Mesenchymal stem cell (in vitro differentiated cells and primary cell): Measurements from ENCODE around the gene MMP24.

Experiments
- DNase-seq: peaks from one replicate; pipeline ENCODE4 v3.0.0-alpha.2; 2013
- H2AFZ ChIP-seq: one replicate; pipeline ENCODE4 v1.6.1; 2013; ENCODE audit warnings: low read depth, mild to moderate bottlenecking, control low read depth, inconsistent platforms, low read length, moderate library complexity
- H2AK5ac ChIP-seq: 2 replicates; pipeline ENCODE4 v1.6.1; 2013; ENCODE audit warnings: low read length, moderate library complexity, mild to moderate bottlenecking, inconsistent platforms; ENCODE audit not compliant: severe bottlenecking
- H2BK120ac ChIP-seq: one replicate; pipeline ENCODE4 v1.6.1; 2013; ENCODE audit warnings: low read depth, mild to moderate bottlenecking, inconsistent platforms, low read length, moderate library complexity
- H2BK12ac ChIP-seq, 2 experiments: one replicate each; pipeline ENCODE4 v1.6.1; 2013; ENCODE audit warnings: inconsistent platforms in 2 of 2, low read length in 2 of 2, mild to moderate bottlenecking in 2 of 2, moderate library complexity in 2 of 2, control low read depth in 1 of 2
- H2BK15ac ChIP-seq: one replicate; pipeline ENCODE4 v1.6.1; 2013; ENCODE audit warnings: mild to moderate bottlenecking, low read depth, inconsistent platforms; ENCODE audit not compliant: poor library complexity, severe bottlenecking
- H2BK5ac ChIP-seq: 2 replicates; pipeline ENCODE4 v1.6.1; 2013; ENCODE audit warnings: low read depth, mild to moderate bottlenecking, low read length, control low read depth, inconsistent platforms; ENCODE audit not compliant: poor library complexity, severe bottlenecking
- H3K14ac ChIP-seq, 2 experiments: one replicate each; pipeline ENCODE4 v1.6.1; 2013; ENCODE audit warnings: inconsistent platforms in 2 of 2, low read length in 2 of 2, control low read depth in 1 of 2, mild to moderate bottlenecking in 1 of 2, moderate library complexity in 1 of 2
- H3K18ac ChIP-seq, 2 experiments: one replicate each; pipeline ENCODE4 v1.6.1; 2013; ENCODE audit warnings: inconsistent platforms in 2 of 2, low read length in 2 of 2, control low read depth in 1 of 2, low read depth in 1 of 2, mild to moderate bottlenecking in 1 of 2
- H3K23ac ChIP-seq, 2 experiments: one replicate each; pipeline ENCODE4 v1.6.1; 2013; ENCODE audit warnings: inconsistent platforms in 2 of 2, low read length in 2 of 2, mild to moderate bottlenecking in 2 of 2, moderate library complexity in 2 of 2, control low read depth in 1 of 2
- H3K27ac ChIP-seq: 2 replicates; pipeline ENCODE4 v1.5.1; 2013; ENCODE audit warnings: mild to moderate bottlenecking, moderate library complexity, low read length, control low read depth, inconsistent platforms; ENCODE audit not compliant: poor library complexity, severe bottlenecking
- H3K27me3 ChIP-seq, 2 experiments: 2 replicates each; pipeline versions ENCODE4 v1.6.1 to v1.7.0; 2013; ENCODE audit warnings: low read length in 2 of 2, mild to moderate bottlenecking in 2 of 2, moderate library complexity in 2 of 2, control low read depth in 1 of 2, inconsistent platforms in 1 of 2; ENCODE audit not compliant: control insufficient read depth in 1 of 2, insufficient read depth in 1 of 2
- H3K36me3 ChIP-seq, 2 experiments: 2 replicates each; pipeline versions ENCODE4 v1.6.1 to v1.7.0; 2013; ENCODE audit warnings: low read length in 2 of 2, control low read depth in 1 of 2, inconsistent platforms in 1 of 2, low read depth in 1 of 2, mild to moderate bottlenecking in 1 of 2; ENCODE audit not compliant: insufficient read depth in 2 of 2, control insufficient read depth in 1 of 2
- H3K4ac ChIP-seq, 2 experiments: one replicate each; pipeline ENCODE4 v1.6.1; 2013; ENCODE audit warnings: inconsistent platforms in 2 of 2, low read length in 2 of 2, mild to moderate bottlenecking in 2 of 2, moderate library complexity in 2 of 2, control low read depth in 1 of 2, low read depth in 1 of 2
- H3K4me1 ChIP-seq: 2 replicates; pipeline ENCODE4 v1.6.1; 2013; ENCODE audit warnings: low read depth, low read length, control low read depth; ENCODE audit not compliant: control insufficient read depth, insufficient read depth
- H3K4me2 ChIP-seq: 2 replicates; pipeline ENCODE4 v1.6.1; 2013; ENCODE audit warnings: low read length, mild to moderate bottlenecking, inconsistent platforms; ENCODE audit not compliant: poor library complexity, severe bottlenecking
- H3K4me3 ChIP-seq, 2 experiments: 2 replicates each; pipeline versions ENCODE4 v1.5.1 to v1.7.0; 2013; ENCODE audit warnings: low read length in 2 of 2, mild to moderate bottlenecking in 2 of 2, control low read depth in 1 of 2, low read depth in 1 of 2; ENCODE audit not compliant: insufficient read depth in 1 of 2
- H3K79me1 ChIP-seq: replicated peaks from 2 replicates; pipeline ENCODE4 v1.6.1; 2013; ENCODE audit warnings: mild to moderate bottlenecking, control low read depth, low read length, inconsistent platforms; ENCODE audit not compliant: poor library complexity, severe bottlenecking
- H3K9ac ChIP-seq: 2 replicates; pipeline ENCODE4 v1.7.0; 2013; ENCODE audit warnings: mild to moderate bottlenecking, low read length, moderate library complexity
- H3K9me3 ChIP-seq: 2 replicates; pipeline ENCODE4 v1.7.0; 2013; ENCODE audit warnings: mild to moderate bottlenecking, low read length; ENCODE audit not compliant: control insufficient read depth
- H4K8ac ChIP-seq: one replicate; pipeline ENCODE4 v1.6.1; 2013; ENCODE audit warnings: inconsistent platforms, mild to moderate bottlenecking, low read length, moderate library complexity
- H4K91ac ChIP-seq: one replicate; pipeline ENCODE4 v1.6.1; 2013; ENCODE audit warnings: mild to moderate bottlenecking, low read length, inconsistent platforms
- WGBS: methylation state at CpG from one replicate; pipeline ENCODE4 v1.1.7; 2013; ENCODE audit warnings: mixed read lengths; 5-methylcytosine and 5-hydroxymethylcytosine counted together

MMP24 gene

GRCh38 chr20:35271073-35271882, 44.8 kb downstream of the MMP24 start:
- Histone ChIP-seq H3K23ac (no peak overlapping the region), H2BK5ac (no peak overlapping the region), H3K4me1 (peaks cover 40% of the 10 kb centered on the region), H3K9ac (peak overlapping the region; percentile 44), H3K4ac (no peak overlapping the region), H3K36me3 (peaks cover 64 to 71% of the 10 kb centered on the region in 2 experiments), H3K4me3 (no peak overlapping the region), H2BK12ac (no peak overlapping the region), H2AFZ (no peak overlapping the region), H4K91ac (no peak overlapping the region), H3K27ac (no peak overlapping the region), H3K4me2 (no peak overlapping the region), H2AK5ac (peak overlapping the region; percentile 5), H4K8ac (no peak overlapping the region), H2BK15ac (no peak overlapping the region), H2BK120ac (no peak overlapping the region), H3K14ac (no peak overlapping the region), H3K18ac (no peak overlapping the region), H3K9me3 (no peaks in the 10 kb centered on the region), H3K27me3 (no peaks in the 10 kb centered on the region), H3K79me1 (peaks cover 10% of the 10 kb centered on the region)
- 96% methylated on average over 20 of the region's 20 CpGs for WGBS
- no peak for DNase-seq

- H2AK5ac ChIP-seq, result no peak overlapping the region
- H2BK15ac ChIP-seq, result no peak overlapping the region
- H2BK12ac ChIP-seq, result no peak overlapping the region
- H3K4ac ChIP-seq, result no peak overlapping the region
- H3K14ac ChIP-seq, result no peak overlapping the region
- no peak overlapping the region for H3K27ac ChIP-seq
- no peak overlapping the region for H2AFZ ChIP-seq
- H4K8ac ChIP-seq, result no peak overlapping the region
- H3K36me3 ChIP-seq, result peaks cover 68 to 69% of the 10 kb centered on the region in 2 experiments
- H3K4me3 ChIP-seq, result no peak overlapping the region
- H3K23ac ChIP-seq, result no peak overlapping the region
- H3K9me3 ChIP-seq, result no peaks in the 10 kb centered on the region
- no peak overlapping the region for H4K91ac ChIP-seq
- H3K4me2 ChIP-seq, result no peak overlapping the region
- WGBS, result 82% methylated on average over 7 of the region's 7 CpGs
- no peak overlapping the region for H2BK120ac ChIP-seq
- H3K27me3 ChIP-seq, result no peaks in the 10 kb centered on the region
- no peak for DNase-seq
- no peak overlapping the region for H2BK5ac ChIP-seq
- peaks cover 12% of the 10 kb centered on the region for H3K79me1 ChIP-seq
- H3K4me1 ChIP-seq, result peaks cover 45% of the 10 kb centered on the region
- H3K18ac ChIP-seq, result no peak overlapping the region
- H3K9ac ChIP-seq, result no peak overlapping the region
These were observed 45.4 kb downstream of the MMP24 start for GRCh38 chr20:35271904-35272303.

GRCh38 chr20:35273449-35274171, 47.1 kb downstream of the MMP24 start:
- Histone ChIP-seq H3K4me3 (no peak overlapping the region), H4K91ac (no peak overlapping the region), H3K27me3 (no peaks in the 10 kb centered on the region), H2AFZ (no peak overlapping the region), H3K36me3 (peaks cover 58 to 62% of the 10 kb centered on the region in 2 experiments), H2BK12ac (no peak overlapping the region), H3K9me3 (no peaks in the 10 kb centered on the region), H3K9ac (no peak overlapping the region), H3K14ac (no peak overlapping the region), H3K4me1 (peaks cover 49% of the 10 kb centered on the region), H3K4ac (no peak overlapping the region), H3K18ac (no peak overlapping the region), H2BK15ac (no peak overlapping the region), H3K4me2 (no peak overlapping the region), H2AK5ac (no peak overlapping the region), H2BK5ac (no peak overlapping the region), H3K23ac (no peak overlapping the region), H4K8ac (no peak overlapping the region), H2BK120ac (no peak overlapping the region), H3K79me1 (peaks cover 12% of the 10 kb centered on the region), H3K27ac (no peak overlapping the region)
- WGBS, result 91% methylated on average over 13 of the region's 13 CpGs
- DNase-seq, result no peak
